HG02852 (cell line): Measurements from ENCODE around the gene GREM2.

ENCODE experiments used
- ATAC-seq: cut with Tn5 transposase; IDR thresholded peaks from one replicate; pipeline ENCODE4 v1.9.1; 2021; ENCODE audit warnings: mild to moderate bottlenecking, moderate library complexity; ENCODE audit not compliant: unreplicated experiment

Gene GREM2

DNA sequence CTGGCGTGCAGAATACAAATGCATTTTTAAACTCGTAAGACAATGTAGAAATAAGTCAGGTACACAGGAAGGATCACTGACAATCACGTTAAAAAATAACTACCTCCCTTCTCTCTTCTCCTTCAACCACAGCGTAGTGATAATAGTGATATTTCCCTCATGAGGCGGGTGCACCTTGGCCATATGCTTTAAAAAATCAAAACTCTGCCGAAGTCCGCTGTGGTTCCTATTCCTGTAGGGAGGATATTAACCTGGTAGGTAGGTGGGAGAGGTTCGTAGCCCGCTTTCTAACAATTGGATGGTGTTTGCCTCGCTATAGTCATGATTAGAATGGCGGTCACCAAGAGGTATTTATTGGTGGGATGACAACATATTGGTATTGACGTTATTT is 732 bp downstream of the GREM2 start:
- no peak for ATAC-seq

DNA sequence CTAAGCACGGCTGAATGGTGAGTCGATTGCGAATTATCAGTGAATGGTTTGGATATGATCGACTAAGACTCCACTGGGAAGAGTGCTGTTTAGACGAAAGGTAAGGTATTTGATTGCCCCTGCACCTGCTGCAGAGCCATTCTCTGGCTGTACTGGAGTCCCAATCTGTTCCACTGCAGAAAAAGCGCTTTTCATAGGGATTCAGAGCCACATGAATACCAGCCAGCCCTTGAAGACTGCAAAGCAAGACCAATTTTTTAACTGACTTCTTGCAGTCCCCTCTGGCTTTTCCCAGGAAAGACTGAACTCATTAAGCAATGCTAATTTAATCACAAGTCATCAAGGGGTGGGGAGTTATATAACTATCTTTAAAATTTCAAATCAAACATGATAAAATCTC is 1.3 kb downstream of the GREM2 start:
- ATAC-seq = no peak

DNA sequence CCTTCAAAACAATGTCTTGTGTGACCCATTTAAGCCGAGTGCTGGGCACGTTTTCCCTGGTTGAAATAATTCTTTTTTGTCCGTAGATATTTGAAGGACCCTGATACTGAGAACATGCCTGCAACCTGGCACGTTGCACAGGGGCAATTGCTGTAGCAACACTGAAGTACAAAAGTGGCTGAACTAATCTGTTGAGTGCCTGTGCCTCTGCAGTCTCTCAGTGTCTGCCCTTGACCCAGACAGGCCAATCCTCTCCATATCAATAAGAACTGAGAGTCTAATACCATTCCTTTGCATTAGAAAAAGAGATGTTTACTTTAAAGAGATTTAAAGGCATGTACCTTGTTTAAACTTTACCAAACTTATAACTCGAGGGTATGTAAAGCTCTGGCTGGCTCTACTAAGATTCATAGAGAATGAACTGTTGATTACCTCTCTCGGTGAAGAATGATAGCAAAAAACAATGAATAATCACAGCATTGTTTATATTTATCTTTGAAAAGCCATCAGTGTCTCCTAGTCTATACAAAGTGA is 2.4 kb downstream of the GREM2 start:
- no peak for ATAC-seq

DNA sequence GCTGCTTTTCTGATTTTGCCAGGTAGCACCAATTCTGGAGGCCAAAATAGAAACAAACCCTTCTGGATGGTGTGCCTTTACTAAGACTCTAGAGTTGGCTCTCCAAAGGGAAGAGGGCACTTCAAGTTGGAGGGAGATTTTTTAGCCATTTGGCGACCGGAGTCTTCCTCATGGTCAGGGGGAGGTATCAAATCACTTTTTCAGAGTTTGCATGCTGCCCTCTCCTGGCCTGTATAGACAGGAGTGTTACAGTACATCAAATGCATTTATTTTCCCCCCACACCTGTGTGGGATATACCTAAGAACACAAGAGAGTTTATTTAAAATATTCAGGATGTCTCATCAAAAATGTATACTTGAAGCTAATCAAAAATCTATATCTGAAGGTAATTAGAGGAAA is 3.2 kb downstream of the GREM2 start:
- ATAC-seq = no peak

DNA sequence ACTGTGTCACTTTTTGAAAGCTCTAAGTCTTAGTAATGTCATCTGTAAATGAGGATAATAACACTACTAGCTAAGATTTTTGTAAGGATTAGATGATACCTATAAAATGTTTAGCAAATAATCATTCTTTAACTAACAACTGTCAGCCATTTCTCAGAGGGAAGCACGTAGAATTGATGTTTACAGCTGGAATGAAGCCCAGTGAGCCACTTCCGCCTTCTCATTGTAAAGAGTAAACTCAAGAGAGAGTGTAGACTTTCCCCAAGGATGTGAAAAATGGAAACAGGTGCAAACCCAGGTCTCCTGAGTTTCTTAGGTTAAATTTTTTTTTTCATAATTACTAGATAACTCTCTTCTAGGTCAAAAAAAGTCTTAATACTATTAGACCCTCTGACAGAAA is 4.9 kb downstream of the GREM2 start:
- ATAC-seq = no peak

DNA sequence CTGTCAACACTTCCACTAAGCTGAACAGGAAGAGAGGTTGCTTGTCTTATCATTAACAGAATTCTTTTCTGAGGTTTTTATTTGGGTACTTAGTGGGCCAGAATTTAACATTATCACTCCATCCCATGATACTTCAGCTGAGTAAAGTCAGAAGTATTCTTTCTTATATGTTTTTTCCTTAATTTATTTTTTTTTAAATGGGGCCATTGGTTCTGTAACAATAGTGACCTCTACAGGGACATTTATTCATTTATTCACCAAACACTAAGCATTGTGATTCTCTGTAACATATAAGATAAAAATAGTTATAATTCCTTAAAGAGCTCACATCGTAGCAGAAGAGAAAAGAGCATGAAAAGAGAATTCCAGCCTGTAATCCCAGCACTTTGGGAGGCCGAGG is 9.8 kb downstream of the GREM2 start:
- ATAC-seq = no peak

DNA sequence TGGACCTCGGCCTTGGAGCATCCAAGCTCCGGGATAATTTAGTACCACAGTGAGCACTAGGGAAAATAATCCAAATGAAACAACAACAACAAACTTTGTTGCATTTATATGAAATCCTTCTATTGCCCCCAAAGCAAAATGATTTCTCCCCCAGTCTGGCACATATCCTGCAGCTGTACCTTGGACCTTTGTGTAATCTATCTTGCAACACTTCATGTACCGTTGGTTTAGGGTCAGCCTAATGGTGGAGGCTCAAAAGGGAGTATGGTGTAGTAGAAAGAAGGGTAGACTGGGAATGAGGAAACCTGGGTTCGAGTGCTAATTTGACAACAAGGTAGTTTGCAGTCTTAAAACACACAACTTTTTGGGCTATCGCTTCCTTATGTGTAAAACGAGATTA is 12.1 kb downstream of the GREM2 start:
- ATAC-seq = no peak

DNA sequence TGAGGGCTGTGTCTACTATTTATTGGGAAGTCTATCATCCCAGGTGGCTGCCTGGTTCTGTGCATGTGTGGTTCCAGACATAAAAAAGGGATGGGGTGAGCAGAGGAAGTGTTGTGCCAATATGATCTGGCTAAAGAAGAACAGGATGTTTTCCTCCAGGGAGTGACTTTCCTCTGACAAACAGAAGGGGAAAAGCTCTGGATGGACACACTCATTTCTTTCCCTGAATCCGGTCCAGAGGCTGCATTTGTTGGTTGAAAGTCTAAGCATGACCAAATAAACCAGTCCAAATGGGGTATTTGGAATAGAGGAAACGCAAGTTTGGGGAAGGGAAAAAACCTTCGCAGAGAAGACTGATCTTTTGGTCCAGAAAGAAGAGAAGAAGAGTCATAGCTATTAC is 12.7 kb downstream of the GREM2 start:
- ATAC-seq = no peak

DNA sequence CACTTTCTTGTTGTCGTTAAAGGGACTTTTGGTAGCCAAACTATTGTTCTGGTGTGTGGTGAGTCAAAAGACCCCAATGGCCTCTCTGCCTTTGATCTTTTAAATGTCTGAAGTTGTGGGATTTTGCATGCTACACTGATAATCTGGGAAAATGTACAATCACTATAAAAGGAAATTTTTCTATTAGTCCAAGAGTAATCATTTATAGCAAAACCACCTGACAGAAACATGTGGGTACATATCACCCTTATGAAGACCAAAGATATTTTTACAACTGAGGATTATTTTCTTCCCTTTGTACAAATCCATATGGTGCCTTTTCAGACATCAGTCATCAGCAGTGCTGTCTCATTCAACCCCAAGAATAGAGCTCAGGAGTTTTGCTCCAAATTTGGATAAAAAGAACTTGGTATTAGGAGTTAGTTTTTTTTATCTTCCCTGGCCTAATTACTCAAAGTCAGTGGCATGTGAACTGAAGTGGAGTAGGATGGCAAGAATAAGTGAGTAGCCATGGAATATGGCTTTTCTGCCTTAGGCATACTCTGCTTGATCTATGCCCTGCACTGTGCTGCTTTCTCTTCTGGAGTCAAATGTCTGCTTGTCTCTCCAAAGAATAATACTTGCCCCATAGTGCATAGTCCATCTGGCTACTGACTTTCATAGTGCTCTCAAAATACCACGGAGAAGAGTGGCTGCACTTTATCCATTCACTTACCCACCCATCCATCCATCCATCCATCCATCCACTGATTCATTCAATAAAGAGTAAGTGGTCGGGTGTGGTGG is 13.5 kb downstream of the GREM2 start:
- no peak for ATAC-seq

DNA sequence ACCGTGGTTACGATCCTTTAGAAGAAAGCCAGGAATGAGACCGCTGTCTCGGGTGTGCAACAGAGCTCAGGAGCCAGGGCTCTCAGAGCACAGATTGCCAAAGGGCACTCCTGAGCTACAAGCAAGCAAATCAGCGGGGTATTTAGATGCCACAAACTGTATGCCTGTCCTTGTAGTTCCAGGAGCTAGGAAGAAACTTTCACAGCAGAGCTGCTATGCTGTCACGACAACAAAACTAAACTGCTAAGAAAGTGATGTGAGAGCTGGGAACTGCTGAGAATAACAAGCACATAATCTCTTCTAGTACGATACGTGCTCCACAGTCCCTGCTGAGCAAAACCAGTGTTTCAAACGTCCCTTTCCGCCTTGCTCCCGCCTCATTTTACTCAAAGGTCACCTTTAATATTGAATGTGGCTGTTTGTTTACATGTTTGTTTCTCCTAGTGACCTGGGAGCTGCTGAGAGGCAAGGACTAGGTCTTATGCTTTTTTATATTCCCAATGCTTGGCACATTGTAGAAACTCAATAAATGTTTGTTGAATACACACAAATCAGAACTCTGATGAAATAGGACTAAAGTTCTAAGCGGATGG is 14.7 kb downstream of the GREM2 start:
- no peak for ATAC-seq

DNA sequence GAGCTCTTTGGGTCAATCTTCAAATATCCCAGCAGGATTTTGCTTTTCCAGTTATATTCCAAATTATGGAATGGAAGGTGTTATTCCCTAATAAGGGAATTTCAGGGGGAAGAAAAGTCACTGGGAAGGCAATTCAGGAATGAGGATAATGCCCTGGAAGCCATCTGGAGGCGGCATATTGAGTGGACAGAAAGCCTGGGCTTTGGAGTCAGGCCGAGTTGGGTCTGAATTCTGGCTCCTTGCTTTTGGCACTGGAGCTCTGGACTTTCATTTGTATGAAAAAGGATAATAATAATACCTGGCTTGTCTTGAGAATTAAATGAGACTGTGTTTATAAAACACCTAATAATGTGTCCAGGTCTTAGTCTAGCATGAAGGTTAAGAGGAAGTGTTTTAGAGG is 16.5 kb downstream of the GREM2 start:
- ATAC-seq = no peak

DNA sequence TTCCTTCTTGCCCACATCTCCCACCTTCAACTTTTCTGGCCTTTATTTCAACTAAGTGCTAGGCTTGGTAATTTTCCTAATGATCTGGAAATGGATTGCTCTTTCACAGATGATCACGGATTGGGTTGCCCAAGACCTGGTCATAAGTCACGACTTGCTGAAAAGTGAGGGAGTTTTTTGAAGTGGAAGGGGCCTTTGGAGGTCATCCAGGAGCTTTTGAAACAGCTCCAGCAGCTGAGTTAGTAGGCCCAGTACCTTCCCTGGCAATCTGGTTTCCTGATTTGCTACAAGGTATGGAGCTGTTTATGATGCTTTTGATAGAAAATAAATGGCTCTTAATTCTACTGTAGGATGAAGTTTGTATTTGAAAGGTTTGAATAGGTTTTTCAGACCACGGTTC is 20.4 kb downstream of the GREM2 start:
- no peak for ATAC-seq

DNA sequence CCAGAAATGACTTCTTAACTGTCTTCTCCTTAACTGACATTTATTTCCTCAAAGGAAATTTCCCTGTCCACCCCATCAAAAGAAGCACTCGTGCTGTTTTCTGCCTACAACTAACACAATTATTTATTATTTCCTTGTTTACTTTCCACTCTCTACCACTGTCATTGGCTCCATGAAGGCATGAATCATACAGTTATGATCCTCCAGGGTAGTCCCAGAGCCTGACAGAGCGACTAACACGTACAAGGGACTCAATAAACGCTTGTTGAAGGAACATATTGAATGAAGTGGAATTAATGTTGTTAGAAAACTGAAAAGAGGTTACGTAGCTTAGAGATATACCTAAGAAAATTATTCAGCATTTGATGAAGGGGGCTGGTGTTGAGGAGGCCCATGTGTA is 20.9 kb downstream of the GREM2 start:
- ATAC-seq = no peak

DNA sequence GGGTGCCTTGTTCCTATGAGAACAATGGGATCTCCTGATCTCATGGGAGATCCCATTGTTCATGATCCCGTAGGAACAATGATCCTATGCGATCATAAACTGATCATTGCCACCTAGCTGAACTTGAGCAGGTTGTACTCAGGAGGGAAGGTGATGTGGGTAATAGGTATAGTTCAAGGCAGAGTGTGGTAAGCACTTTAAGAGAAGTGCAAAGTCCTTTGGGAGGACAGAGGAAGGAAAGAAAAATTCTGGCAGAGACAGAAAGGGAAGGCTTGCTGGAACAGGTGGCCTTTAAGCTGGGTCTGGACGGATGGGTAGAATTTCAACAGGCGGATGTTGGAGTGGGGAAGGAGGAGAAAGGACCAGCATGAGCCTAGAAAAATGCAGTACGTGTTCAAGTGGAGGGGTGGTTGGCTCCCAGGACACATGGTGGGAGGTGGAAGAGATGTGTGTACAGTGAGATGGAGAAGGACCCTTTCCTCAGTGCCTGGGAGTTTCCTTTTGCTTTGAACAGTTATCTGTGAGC is 22.3 kb downstream of the GREM2 start:
- ATAC-seq = no peak

DNA sequence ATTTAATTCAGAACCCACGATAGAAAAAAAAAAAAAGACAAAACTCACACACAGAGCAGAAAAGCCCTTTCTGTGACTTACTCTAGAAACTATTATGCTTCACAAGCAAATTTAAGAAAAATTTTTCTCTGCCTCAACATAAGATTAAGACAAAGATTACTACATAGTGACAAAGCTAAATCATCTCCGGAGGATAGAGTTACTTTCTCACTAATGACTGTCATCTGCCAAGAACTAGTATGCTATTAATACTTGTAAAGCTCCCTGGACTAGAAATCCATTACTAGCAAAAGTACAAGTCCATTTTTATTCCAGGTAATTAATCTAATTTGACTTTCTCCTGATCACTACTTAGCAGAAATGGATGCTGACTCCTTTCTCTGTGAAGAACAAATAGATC is 25.9 kb downstream of the GREM2 start:
- ATAC-seq = no peak

DNA sequence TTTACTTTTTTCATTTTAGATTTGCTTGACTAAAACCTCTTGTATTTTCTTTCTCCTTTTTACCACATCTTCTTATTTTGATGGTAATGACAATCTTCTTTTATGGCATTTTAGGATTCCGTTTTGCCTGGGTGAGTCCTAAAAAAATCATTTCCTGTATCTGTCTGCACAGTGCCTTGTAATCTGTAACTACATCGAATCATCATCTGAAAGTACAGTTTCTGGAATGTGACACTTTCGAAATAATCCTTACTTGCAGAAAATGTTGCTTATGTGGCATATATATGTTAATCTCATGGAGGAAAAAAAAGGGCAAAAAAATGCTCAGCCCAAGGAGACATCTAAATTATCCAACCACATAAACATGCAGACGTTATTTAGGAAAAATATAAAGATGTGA is 29.0 kb downstream of the GREM2 start:
- ATAC-seq = no peak

DNA sequence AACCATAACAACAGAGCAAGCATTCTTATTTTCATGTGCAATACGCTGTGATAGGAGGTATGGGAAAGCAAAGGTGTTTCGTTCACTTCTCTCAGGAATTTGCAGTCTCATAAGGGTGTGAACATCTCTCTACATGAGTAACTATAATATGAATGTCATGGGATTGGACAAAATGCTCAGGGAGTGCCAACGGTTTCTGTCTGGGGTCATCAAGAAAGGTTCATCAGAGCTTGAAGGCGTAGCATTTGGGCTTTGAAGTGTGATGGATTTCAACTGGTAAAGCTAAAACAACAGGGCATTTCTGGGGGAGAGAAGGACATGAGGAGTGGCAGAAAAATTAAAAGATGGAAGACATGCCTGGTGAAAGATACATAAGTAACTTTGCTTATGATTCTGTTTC is 32.4 kb downstream of the GREM2 start:
- no peak for ATAC-seq

DNA sequence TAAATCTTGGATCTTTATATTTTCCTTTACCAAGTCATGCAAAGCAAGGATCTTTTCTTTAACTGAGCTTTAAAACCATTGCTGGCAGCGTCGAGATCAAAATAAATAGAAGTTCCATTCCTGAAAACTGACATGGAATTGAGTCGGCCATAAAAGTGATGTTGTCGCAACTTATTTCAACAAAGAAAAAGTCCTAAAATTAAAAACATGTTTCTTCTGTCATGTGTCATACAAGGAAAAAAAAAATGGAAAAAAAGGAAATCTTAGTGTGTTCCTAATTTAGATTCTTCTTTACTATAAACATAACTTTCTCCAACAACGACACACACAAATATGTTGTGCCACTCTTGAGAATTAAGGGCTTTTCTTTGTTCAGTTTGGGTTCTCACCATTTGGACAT is 34.9 kb downstream of the GREM2 start:
- ATAC-seq = no peak

DNA sequence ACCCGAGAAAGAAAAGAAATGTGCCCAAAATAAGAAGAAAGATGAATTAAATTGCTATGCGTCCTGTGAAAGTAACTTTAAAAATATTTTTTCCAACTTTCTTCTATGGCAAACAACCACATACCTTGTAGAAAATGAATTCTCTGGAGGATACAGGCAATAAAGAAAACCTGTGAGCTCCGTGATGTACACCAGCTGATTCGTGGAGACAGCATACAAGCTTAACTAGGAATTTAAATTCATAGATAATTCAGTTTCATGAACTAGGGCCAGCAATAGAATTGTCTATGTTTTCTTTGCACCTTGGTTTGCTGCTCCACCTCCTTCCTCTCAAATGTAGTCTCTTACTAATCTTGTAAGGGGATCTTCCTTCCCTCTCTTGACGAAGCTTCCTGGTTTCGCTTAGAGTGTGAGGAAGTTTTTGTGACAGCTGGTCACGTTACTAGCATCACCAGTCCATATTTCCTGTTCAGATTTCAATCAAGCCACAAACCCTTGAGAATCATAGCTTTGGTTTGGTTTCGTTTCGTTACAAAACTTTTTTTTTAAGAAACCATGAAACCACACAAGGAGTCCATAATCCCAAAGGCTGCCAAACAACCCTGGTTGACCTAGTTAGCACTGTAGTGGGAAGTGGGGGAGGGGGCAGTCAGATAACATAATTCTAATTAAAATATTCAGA is 35.8 kb downstream of the GREM2 start:
- no peak for ATAC-seq

DNA sequence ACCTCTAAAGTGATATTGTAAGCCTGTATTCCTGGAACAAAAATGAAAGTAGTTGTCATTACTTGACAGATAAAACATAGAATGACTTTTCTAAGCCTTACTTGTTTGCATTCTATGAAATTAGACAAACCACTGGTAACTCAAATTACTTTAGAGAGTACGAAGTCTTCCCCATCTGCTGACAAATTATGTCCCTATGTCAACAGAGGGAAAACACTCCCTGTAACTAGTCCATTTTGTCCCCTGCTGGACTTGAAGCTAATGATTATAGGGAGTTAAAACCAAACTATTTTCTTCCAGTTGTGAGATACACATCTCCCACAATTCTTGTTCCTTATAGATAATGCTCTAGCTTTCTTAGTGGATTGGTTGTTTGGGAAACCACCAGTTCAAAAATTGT is 39.6 kb downstream of the GREM2 start:
- ATAC-seq = no peak

DNA sequence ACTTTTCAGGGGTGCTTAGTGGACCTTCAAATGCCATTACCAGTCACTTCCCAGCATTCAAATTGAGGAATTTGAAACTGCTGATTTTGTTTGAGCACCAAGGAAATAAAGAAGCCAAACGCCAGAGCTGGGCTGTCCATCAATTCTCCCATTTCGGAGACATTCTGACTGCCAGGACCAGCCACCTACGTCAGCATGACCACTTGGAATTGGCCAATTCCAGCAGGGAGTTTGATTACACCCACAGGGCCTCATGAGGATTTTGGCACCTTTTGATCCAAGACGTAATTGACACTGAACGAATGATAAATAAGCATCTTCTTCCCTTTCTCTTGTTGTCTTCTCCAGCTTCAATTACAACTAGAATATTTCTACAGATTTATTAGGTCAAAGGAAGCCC is 40.2 kb downstream of the GREM2 start:
- no peak for ATAC-seq

DNA sequence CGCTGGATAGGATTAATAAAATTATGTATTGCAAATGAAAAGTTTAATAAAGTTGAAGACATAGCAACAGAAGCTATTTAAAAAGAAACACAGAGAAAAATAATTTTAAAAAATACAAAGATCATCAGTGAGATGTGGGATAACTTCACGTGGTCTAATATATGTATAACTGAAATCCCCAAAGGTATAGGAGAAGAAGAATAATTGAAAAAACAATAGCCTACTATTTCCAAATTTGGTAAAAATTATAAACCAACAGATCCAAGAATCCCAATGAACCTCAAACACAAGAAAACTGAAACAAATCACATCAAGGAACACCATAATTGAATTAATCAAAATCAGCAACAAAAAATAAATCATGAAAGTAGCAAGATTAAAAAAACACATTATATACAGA is 44.9 kb downstream of the GREM2 start:
- ATAC-seq = no peak
